Mucosa of rectum (tissue), 2 donors: Measurements from ENCODE around the gene MAGI2.
"Not testable (repeated sequence)": the region's sequence is repeated elsewhere in the genome, so short reads cannot be mapped to it uniquely, and the experiment has no call there.

Source experiments
- H3K27ac ChIP-seq, 2 donors: one replicate each; pipeline ENCODE4 v1.7.0; 2013; ENCODE audit warnings: inconsistent platforms in 2 of 2, low read depth in 2 of 2, low read length in 2 of 2
- H3K27me3 ChIP-seq, 2 donors: one replicate each; pipeline ENCODE4 v1.7.0; 2013; ENCODE audit warnings: low read length in 2 of 2; ENCODE audit not compliant: control insufficient read depth in 2 of 2, insufficient read depth in 2 of 2
- H3K36me3 ChIP-seq, 2 donors: one replicate each; pipeline ENCODE4 v1.7.0; 2013; ENCODE audit warnings: low read length in 2 of 2; ENCODE audit not compliant: control insufficient read depth in 2 of 2, insufficient read depth in 2 of 2
- H3K4me1 ChIP-seq, 2 donors: one replicate each; pipeline ENCODE4 v1.7.0; 2013; ENCODE audit warnings: low read length in 2 of 2, mild to moderate bottlenecking in 1 of 2; ENCODE audit not compliant: control insufficient read depth in 2 of 2, insufficient read depth in 2 of 2
- H3K4me3 ChIP-seq, 2 donors: one replicate each; pipeline ENCODE4 v1.7.0; 2013; ENCODE audit warnings: low read length in 2 of 2
- H3K9ac ChIP-seq, 2 donors: one replicate each; pipeline ENCODE4 v1.7.0; 2013; ENCODE audit warnings: low read length in 2 of 2, low read depth in 1 of 2, mild to moderate bottlenecking in 1 of 2
- H3K9me3 ChIP-seq, 2 donors: one replicate each; pipeline ENCODE4 v1.7.0; 2013; ENCODE audit warnings: low read length in 2 of 2; ENCODE audit not compliant: control insufficient read depth in 2 of 2
- donor health status: healthy.
- donor health status: Normal muscosa, but diverticular disease.

Gene MAGI2

DNA sequence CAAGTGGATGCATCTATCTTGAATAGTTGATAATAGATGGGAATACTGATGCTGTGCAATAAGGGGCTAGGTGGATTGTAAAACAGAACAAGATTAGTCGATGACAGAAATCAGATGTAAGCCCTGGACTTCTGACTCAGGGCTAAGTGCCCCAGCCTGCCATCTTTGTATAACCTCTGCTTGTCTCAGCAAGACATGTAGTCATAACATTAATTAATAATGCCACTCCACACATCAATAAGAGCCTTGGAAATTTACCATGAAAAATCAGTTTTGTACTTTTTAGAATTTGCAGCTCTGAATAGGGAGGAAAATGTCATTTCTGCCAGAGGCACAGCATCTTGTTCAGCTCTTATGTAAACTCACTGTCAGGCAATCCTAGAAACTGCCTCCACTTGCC lies 1125.7 kb downstream of the MAGI2 start:
- H3K27ac ChIP-seq, result no peak overlapping the region
- H3K9ac ChIP-seq, result no peak overlapping the region
- no peaks in the 10 kb centered on the region for H3K4me1 ChIP-seq
- H3K9me3 ChIP-seq, result no peaks in the 10 kb centered on the region
- no peaks in the 10 kb centered on the region for H3K36me3 ChIP-seq
- H3K4me3 ChIP-seq, result no peak overlapping the region
- H3K27me3 ChIP-seq, result no peaks in the 10 kb centered on the region

DNA sequence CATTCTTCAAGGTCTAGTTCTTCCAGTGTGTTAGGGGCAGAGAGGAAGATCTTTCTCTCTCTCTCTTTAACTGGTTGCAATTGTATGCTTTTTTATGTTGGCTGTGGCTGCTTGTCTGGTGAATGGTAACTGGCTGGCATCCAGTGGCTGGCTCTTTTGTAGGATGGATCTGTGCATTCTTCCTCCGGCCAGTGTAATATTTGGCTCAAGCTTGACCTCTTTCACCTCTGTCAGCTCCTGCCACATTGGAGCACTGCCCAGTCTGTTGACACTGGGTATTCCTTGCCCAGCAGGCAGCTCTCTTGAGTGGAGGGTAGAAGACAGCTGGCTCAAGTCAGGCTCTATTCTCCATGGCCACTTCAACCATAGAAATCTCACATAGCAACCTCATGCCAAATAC lies 1126.6 kb downstream of the MAGI2 start:
- no peaks in the 10 kb centered on the region for H3K9me3 ChIP-seq
- no peak overlapping the region for H3K4me3 ChIP-seq
- H3K4me1 ChIP-seq, result no peaks in the 10 kb centered on the region
- no peaks in the 10 kb centered on the region for H3K27me3 ChIP-seq
- no peaks in the 10 kb centered on the region for H3K36me3 ChIP-seq
- no peak overlapping the region for H3K27ac ChIP-seq
- H3K9ac ChIP-seq, result no peak overlapping the region

DNA sequence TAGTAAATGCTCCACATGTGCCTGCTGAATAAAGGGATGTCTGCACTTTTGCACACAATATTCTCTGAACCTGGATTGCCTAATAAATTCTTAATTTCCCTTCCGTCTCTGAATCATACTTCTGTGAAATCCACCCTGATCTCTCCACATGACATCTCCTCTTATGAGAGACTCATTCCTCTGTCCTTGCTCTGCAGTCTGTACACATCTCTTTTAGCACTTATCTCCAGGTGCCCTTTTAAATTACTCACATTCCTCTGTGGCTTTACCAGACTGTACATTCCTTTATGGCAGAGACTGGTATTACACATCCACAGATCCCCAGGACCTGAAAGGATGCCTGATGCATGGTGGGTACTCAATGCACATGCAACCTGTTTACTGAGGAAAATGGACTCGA lies 1127.3 kb downstream of the MAGI2 start:
- no peak overlapping the region for H3K4me3 ChIP-seq
- H3K9ac ChIP-seq, result no peak overlapping the region
- H3K9me3 ChIP-seq, result no peaks in the 10 kb centered on the region
- H3K27ac ChIP-seq, result no peak overlapping the region
- H3K4me1 ChIP-seq, result no peaks in the 10 kb centered on the region
- H3K27me3 ChIP-seq, result no peaks in the 10 kb centered on the region
- H3K36me3 ChIP-seq, result no peaks in the 10 kb centered on the region

DNA sequence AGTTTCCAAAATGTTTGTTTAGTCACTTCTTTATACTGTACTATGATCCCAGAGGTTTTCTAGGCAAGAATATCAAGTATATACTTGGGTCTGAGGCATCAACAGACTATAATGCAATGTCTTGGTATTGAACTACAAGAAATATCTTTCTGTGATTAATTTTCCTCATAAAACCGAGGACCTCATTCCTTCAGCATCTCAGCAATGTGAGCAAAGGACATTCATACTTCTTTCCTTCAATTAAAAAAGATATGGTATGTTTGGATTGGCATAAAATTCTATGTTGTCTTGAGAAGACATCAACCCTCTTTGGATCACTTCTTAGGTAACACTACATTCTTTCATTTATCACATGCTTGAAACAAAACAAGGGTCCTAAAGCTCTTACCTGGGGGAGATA lies 1130.3 kb downstream of the MAGI2 start:
- no peaks in the 10 kb centered on the region for H3K27me3 ChIP-seq
- H3K4me1 ChIP-seq, result no peaks in the 10 kb centered on the region
- H3K27ac ChIP-seq, result no peak overlapping the region
- H3K9me3 ChIP-seq, result no peaks in the 10 kb centered on the region
- no peaks in the 10 kb centered on the region for H3K36me3 ChIP-seq
- H3K9ac ChIP-seq, result no peak overlapping the region
- H3K4me3 ChIP-seq, result no peak overlapping the region

DNA sequence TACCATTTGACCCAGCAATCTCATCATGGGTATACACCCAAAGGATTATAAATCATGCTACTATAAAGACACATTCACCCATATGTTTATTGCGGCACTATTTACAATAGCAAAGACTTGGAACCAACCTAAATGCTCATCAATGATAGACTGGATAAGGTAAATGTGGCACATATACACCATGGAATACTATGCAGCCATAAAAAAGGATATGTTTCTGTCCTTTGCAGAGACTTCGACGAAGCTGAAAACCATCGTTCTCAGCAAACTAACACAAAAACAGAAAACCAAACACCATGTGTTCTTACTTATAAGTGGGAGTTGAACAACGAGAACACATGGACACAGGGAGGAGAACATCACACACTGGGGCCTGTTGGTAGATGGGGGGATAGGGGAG lies 1131.2 kb downstream of the MAGI2 start:
- H3K4me1 ChIP-seq, H3K9ac ChIP-seq, H3K4me3 ChIP-seq, H3K36me3 ChIP-seq, H3K9me3 ChIP-seq, H3K27ac ChIP-seq, H3K27me3 ChIP-seq: not testable (repeated sequence)

DNA sequence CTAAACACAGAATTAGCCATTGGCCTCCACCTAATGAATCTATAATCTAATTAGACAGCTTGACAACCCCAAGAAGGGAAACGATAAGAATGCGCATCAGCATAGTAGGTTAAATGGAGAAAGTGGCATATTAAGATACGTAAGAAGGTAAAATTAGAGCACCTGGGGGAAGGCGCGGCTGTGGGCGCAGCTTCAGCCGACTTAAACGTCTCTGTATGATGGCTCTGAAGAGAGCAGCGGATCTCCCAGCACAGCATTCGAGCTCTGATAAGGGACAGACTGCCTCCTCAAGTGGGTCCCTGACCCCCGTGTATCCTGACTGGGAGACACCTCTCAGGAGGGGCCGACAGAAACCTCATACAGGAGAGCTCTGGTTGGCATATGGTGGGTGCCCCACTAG lies 1136.1 kb downstream of the MAGI2 start:
- Histone ChIP-seq H3K4me1 (no peaks in the 10 kb centered on the region), H3K27ac (no peak overlapping the region), H3K36me3 (no peaks in the 10 kb centered on the region), H3K27me3 (no peaks in the 10 kb centered on the region), H3K9me3 (no peaks in the 10 kb centered on the region), H3K4me3 (no peak overlapping the region), H3K9ac (no peak overlapping the region)

DNA sequence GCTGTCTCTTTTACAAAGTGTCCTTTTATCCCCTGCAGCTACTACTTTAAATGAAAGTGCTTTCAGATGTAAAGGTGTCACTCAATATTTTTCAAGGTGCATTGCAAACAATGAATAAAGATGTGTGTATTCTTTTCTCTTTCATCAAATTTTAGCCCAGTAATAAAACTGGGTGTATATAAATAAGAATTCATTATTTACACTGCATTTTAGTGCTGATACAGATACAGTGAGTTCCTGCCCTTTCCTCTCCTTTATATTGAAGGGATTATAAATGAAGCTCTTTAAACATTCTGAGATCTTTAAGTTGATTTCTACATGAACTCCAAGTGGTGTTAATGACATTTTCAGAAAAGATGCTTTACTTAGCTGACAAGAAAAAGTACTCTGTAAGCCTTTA lies 1137.4 kb downstream of the MAGI2 start:
- Histone ChIP-seq H3K4me3 (no peak overlapping the region), H3K27me3 (no peaks in the 10 kb centered on the region), H3K27ac (no peak overlapping the region), H3K36me3 (no peaks in the 10 kb centered on the region), H3K4me1 (no peaks in the 10 kb centered on the region), H3K9me3 (no peaks in the 10 kb centered on the region), H3K9ac (no peak overlapping the region)

DNA sequence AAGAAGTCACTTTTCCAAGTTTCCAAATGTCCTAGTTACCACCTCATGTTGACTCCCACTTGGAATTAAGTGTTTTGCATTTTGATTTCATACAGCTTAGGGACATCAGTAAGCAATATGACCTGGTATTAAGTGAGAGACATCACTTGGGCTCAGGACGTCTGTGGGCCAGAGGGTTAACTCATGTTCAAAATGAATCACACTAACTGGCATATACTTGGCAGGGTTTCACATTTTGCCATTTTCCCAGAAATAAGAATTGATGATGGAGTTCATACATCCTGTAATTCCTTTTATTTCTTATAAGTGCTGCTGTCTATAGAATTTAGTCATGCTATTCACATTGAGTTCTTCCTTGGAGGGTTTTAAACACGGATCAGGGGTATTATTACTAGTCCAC lies 1138.3 kb downstream of the MAGI2 start:
- H3K4me1 ChIP-seq, result no peaks in the 10 kb centered on the region
- no peak overlapping the region for H3K4me3 ChIP-seq

DNA sequence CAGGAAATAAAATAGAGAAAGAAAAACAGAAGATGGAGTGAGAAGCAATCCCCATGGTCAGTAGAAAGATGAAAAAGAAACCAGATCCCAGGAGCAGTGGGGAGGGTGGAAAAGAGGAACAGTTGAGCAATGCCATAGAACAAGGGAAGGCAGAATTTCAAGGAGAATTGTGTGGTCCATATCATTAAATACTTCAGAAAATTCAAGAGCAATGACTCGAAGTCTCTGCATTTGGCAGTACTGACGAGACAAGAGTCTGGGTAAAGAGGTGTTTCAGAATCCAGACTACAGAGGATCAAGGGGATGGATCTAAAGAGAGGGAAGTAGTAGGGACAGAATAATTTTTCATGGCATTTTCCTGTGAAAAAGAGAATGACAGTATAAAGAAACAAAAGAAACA lies 1142.3 kb downstream of the MAGI2 start:
- Histone ChIP-seq H3K9ac (no peak overlapping the region), H3K36me3 (no peaks in the 10 kb centered on the region), H3K27me3 (no peaks in the 10 kb centered on the region), H3K4me3 (no peak overlapping the region), H3K4me1 (no peaks in the 10 kb centered on the region), H3K27ac (no peak overlapping the region), H3K9me3 (no peaks in the 10 kb centered on the region)

More for the DNA sequence above, 1138.3 kb downstream of the MAGI2 start:
- Histone ChIP-seq H3K9me3 (no peaks in the 10 kb centered on the region), H3K9ac (no peak overlapping the region), H3K27ac (no peak overlapping the region), H3K36me3 (no peaks in the 10 kb centered on the region), H3K27me3 (no peaks in the 10 kb centered on the region)

DNA sequence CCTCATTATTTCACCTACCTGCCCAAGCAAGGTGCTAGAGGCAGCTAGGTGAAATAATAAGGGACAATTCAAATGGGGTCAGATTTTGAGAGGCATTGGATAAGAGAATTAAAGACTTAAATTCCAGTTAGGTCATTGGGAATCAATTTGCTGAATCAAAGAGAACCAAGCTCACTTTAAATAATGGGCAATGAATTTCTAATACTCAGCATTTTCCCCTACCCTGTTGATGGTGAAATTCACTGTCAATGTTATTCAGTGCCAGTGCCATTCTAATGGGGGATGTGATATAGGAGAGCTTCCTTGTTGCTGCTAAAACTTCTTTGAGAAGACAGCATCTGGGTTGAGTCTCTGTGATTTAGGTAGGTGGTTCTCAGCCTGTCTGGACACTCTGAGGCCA lies 1145.6 kb downstream of the MAGI2 start:
- no peaks in the 10 kb centered on the region for H3K27me3 ChIP-seq
- no peaks in the 10 kb centered on the region for H3K4me1 ChIP-seq
- H3K9ac ChIP-seq, result no peak overlapping the region
- H3K9me3 ChIP-seq, result no peaks in the 10 kb centered on the region
- H3K36me3 ChIP-seq, result no peaks in the 10 kb centered on the region
- H3K4me3 ChIP-seq, result no peak overlapping the region
- H3K27ac ChIP-seq, result no peak overlapping the region

DNA sequence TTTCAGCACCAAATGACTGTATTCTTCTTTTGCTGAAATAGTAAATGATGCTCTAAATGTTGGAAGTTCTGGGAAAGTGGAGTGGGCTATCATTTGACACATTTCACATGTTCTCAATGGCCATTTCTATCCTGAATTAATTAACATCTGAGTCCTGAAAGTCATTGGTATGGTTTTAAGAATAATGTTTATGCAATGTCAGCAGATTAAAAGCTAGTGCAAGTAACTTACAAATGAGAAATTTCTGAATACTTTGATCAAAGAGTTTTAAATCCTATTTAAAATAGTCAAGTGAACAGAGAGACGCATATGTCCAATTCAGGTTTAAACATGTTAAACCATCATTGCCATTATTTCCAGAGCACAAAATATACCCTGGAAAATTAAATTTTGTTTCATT lies 1146.8 kb downstream of the MAGI2 start:
- Histone ChIP-seq H3K36me3 (no peaks in the 10 kb centered on the region), H3K4me1 (no peaks in the 10 kb centered on the region), H3K9me3 (no peaks in the 10 kb centered on the region), H3K27me3 (no peaks in the 10 kb centered on the region), H3K27ac (no peak overlapping the region), H3K4me3 (no peak overlapping the region), H3K9ac (no peak overlapping the region)
